Fibroblast of skin of scalp (primary cell): ENCODE measurements around the gene PLD2.
"Not testable (repeated sequence)": the region's sequence is repeated elsewhere in the genome, so short reads cannot be mapped to it uniquely, and the experiment has no call there.

Source experiments
- DNase-seq: peaks from one replicate; pipeline ENCODE4 v3.0.0-alpha.2; 2013

Gene PLD2

GRCh38 chr17:4858068-4858881 is 51.3 kb downstream of the PLD2 start:
- no peak for DNase-seq

- DNase-seq: peak; percentile 7
Measured at GRCh38 chr17:4858882-4859260, 51.9 kb downstream of the PLD2 start.

- DNase-seq: no peak
Measured at GRCh38 chr17:4859816-4860625, 53.1 kb downstream of the PLD2 start.

GRCh38 chr17:4860651-4861050 is 53.7 kb downstream of the PLD2 start:
- DNase-seq: no peak

- DNase-seq: no peak
Measured at GRCh38 chr17:4861052-4861451, 54.1 kb downstream of the PLD2 start.

GRCh38 chr17:4862720-4863119 is 55.8 kb downstream of the PLD2 start:
- no peak for DNase-seq

- DNase-seq: no peak
Measured at GRCh38 chr17:4863321-4863720, 56.4 kb downstream of the PLD2 start.

GRCh38 chr17:4867535-4867934 is 60.6 kb downstream of the PLD2 start:
- DNase-seq: not testable (repeated sequence)

- not testable (repeated sequence) for DNase-seq
Measured at GRCh38 chr17:4869058-4869998, 62.4 kb downstream of the PLD2 start.

- no peak for DNase-seq
Measured at GRCh38 chr17:4870855-4871254, 63.9 kb downstream of the PLD2 start.

- no peak for DNase-seq
Measured at GRCh38 chr17:4872786-4873185, 65.8 kb downstream of the PLD2 start.
